NCI-H748 (cell line): Measurements from ENCODE around the gene LTBR.
A peak's percentile ranks its signal among the peaks of the same experiment; 100 is the strongest.
"Not testable (repeated sequence)": the region's sequence is repeated elsewhere in the genome, so short reads cannot be mapped to it uniquely, and the experiment has no call there.

Source experiments
- DNase-seq: peaks from one replicate; lab custom pipeline; 2025; ENCODE audit not compliant: unreplicated experiment; lab: John Stamatoyannopoulos, UW

LTBR gene

GRCh38 chr12:6383572-6384498 is at the start of gene LTBR:
TSS of gene LTBR (plus strand) at chr12:6384162. CDS start at chr12:6384359, 197 bp downstream.
- DNase-seq: no peak

GRCh38 chr12:6334359-6334758 is 49.6 kb upstream of the LTBR start:
- DNase-seq: no peak

- DNase-seq: no peak
Observed at GRCh38 chr12:6334940-6335450, 49.0 kb upstream of the LTBR start.

GRCh38 chr12:6335451-6336078 is 48.4 kb upstream of the LTBR start:
- DNase-seq: no peak

GRCh38 chr12:6336079-6336888 is 47.7 kb upstream of the LTBR start:
- peak; percentile 24 for DNase-seq

DNA sequence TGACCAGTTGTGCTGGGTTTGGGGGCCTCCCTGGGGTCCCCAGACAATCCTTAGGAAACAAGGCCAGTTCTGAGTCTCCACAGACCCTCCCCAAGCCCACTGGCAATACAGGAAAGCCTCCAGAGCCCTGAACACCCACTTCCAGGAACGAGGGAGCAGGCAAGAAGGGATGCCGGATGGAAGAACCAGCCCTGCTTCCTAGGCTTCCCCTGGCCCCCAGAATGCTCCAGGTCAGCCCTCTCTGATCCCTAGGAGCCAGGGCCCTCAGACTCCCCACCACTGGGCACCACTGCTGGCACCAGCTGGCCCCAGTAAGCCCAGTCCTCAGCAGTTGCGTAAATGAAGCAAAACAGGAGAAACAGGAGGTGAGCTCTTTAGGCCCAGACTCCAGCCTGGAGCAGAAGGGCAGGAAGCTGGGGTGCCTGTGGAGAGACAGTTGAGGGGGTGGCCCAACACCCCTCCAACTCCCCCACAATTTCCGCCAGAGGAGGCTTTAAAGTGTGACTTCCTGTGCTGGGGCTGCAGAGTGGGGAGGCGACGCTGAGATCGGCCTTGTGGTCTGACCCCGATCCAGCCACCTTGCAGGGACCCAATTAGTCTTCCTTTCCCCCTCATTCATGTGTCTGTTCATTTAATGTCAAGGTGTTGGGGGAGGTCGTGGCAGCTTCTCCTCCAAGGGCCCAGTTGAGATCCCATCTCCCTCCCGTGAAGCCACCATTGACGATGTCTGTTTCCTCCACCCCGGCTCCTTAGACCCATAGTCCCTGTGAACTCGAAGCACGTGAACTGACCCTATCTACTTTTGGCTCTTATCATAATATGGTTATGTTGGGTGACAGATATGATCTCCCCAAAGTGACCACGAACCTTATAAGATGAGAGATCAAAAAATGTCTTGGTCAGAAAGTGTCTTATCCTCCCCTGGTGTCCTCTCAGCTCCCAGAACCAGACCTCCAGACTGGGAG is 46.8 kb upstream of the LTBR start:
- no peak for DNase-seq

GRCh38 chr12:6337958-6338433 is 46.0 kb upstream of the LTBR start:
- no peak for DNase-seq

- DNase-seq: not testable (repeated sequence)
Observed at GRCh38 chr12:6338536-6338935, 45.4 kb upstream of the LTBR start.

GRCh38 chr12:6338955-6339354 is 45.0 kb upstream of the LTBR start:
- no peak for DNase-seq

DNA sequence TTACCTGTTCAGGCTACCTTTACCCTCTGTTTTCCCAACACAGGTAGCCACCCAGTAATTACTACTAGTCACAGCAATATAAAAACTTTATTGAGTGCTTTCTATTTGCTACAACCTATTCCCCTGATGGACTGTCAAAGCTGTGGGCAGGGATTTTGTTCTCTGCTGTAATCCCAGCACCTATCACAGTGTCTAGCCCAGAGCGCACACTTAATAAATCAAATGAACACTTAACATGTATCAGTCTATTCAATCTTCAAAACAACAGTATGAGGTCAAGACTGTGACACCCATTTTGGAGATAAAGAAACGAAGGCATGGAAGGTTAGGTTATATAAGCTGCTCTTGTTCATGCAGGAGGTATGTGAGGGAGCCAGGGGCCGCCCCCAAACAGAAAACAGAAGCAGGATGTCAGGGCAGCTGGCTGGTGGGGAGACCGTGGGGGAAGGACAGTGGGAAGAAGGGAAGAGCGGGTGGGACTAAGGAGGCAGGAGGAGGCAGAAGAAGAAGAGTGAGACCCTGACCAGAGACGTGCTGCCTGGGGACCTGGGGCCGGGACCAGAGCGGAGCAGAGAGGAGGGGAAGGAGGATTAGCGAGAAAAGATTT is 43.8 kb upstream of the LTBR start:
- no peak for DNase-seq

- DNase-seq: no peak
Observed at GRCh38 chr12:6340745-6341416, 43.1 kb upstream of the LTBR start.

DNA sequence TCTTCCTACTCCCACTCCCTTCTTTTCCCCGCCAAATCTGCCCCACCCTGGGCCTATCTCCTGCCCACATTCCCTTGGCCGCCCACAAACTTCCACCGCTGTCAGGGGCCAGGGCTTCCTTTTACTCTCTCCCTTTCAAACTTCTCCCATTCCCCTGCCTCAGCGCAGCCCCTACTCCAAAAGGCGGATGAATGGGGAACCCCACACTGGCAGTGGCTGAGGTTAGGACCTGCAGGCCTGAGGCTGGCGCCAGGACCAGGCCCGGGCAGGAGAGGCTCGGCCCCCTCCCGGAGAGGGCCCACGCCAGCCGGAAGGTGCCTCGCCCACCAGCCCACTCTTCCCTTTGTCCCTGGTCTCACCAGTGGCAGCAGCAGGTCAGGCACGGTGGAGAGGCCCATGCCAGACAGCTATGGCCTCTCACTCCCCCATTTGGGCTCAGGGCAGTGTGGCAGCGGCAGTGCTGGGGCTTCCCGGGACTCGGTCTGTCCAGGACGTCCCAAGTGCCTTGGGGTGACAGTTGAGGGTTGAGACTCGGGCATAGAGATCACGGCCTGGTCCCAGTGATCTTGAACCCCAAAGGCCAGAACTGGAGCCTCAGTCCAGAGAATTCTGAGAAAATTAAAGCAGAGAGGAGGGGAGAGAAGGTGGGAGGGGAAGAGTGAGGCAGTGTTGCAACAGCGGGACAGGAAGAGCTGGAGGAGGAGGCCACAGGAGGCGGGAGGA is 42.4 kb upstream of the LTBR start, which contains the start of gene TNFRSF1A:
Gene TNFRSF1A (minus strand): TSS at position 660 of the 723 bp plus-strand sequence. CDS start 262 bp downstream, at position 398.
- DNase-seq: no peak

- DNase-seq: no peak
Observed at GRCh38 chr12:6342140-6342889, 41.6 kb upstream of the LTBR start.

DNA sequence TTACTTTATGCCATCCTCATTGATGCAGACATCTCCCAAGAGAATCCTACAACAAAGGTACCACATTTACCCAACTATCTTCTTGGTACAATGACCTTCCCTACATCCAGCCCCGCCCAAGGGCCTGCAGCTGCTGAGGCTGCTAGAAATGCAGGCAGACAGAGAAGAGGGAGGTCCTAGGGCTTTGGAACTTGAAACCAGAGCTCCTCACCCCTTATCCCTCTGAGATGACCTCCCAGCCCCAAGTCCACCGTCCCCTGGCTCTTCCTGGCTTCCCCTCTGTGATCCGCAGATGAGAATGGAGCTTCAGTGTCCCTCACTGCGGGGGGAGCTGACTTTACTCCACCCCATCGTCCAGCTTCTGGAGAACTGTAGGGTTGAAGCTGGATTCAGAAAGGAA is 40.4 kb upstream of the LTBR start:
- DNase-seq: peak; percentile 6

DNA sequence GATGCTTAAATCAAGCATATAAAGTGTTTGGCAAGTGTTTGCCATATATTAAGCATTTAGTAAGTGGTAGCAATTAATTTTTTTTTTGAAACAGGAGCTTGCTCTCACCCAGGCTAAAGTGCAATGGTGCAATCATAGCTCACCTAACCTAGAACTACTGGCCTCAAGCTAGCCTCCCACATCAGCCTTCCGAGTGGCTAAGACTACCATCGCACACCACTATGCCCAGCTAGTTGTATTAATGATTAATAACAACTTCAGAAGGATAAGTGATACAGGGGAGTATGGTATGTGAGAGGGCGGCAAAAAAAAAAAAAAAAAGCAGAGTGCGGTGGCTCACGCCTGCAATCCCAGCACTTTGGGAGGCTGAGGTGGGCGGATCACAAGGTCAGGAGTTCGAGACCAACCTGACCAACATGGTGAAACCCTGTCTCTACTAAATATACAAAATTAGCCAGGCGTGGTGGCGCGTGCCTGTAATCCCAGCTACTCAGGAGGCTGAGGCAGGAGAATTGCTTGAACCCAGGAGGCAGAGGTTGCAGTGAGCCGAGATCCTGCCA is 39.8 kb upstream of the LTBR start:
- not testable (repeated sequence) for DNase-seq

DNA sequence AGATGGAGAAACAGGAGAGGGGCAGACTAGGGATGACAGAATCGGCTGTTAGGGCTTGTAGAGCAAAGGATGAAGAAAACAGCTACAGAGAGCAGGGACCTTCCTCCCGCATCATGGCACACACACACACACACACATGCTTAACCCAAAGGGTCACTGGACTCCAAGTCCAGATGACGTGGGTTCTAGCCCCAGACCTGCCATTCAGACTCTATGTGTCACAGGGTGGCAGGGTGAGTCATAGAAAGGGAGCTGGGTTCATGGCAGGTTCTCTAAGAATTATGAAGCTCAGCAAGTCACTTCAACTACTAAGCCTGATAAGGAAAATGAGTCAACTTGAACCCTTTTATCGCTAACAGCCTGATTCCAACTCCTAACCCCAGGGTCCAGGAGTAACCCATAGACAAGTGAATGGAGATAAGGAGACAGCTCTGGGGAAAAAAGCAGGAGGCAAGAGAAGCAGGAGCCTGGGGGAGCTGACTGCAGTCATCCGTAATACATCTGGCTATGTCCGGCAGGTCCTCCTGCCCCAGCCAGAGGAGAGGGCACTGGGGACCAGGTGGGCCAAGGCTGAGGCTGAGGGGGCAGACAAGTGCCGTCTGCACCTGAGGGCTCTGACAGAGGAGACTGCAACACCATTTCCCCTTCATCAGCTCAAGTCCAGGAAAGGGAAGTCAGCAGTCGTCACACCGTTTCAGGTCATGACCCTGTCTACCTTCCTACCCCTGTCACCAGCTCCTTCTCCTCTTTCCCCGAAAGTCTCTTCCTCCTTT is 38.5 kb upstream of the LTBR start:
- no peak for DNase-seq
